GM12878 (cell line): ENCODE results near the gene FMNL3. TPM values are rescaled to one million over a fixed set of nuclear protein-coding genes. Genes with fewer than 3 reads are reported as not detected.
A peak's percentile ranks its signal among the peaks of the same experiment; 100 is the strongest.

Experiments used
- BMI1 ChIP-seq: fragments of 450-650 bp; IDR thresholded peaks from 2 replicates; pipeline ENCODE4 v1.6.1; 2016; ENCODE audit warnings: mild to moderate bottlenecking, moderate library complexity, borderline replicate concordance
- E4F1 ChIP-seq: fragments of 450-650 bp; IDR thresholded peaks from 2 replicates; pipeline ENCODE4 v1.6.1; 2018; ENCODE audit warnings: borderline replicate concordance, mild to moderate bottlenecking; ENCODE audit not compliant: partially characterized antibody
- EED ChIP-seq: sonication (generic); IDR thresholded peaks from 2 replicates; pipeline ENCODE4 v1.6.1; 2016; ENCODE audit warnings: antibody characterized with exemption, low read depth
- ETV6 ChIP-seq, 2 experiments: fragments of 450-650 bp in 1 of 2; IDR thresholded peaks in 1 of 2; conservative IDR thresholded peaks in 1 of 2; 2 replicates each; pipeline ENCODE4 v1.6.1; 2014; ENCODE audit warnings: antibody characterized with exemption in 1 of 2, borderline replicate concordance in 1 of 2, low read depth in 1 of 2, mild to moderate bottlenecking in 1 of 2, moderate library complexity in 1 of 2
- HDGF ChIP-seq: fragments of 450-650 bp; IDR thresholded peaks from 2 replicates; pipeline ENCODE4 v1.6.1; 2016; ENCODE audit warnings: antibody characterized with exemption
- JUNB ChIP-seq: IDR thresholded peaks from 2 replicates; pipeline ENCODE4 v1.6.1; 2016; ENCODE audit warnings: antibody characterized with exemption, mild to moderate bottlenecking
- KLF5 ChIP-seq: fragments of 450-650 bp; IDR thresholded peaks from 2 replicates; pipeline ENCODE4 v1.6.1; 2014; ENCODE audit warnings: mild to moderate bottlenecking; ENCODE audit not compliant: partially characterized antibody
- MYC ChIP-seq: IDR thresholded peaks from 2 replicates; pipeline ENCODE4 v1.6.1; 2011; ENCODE audit warnings: mild to moderate bottlenecking, low read length, moderate library complexity, inconsistent platforms; ENCODE audit not compliant: insufficient read depth, insufficient replicate concordance, insufficient read length, severe bottlenecking
- NFXL1 ChIP-seq: fragments of 450-650 bp; IDR thresholded peaks from 2 replicates; pipeline ENCODE4 v1.6.1; 2017; ENCODE audit warnings: antibody characterized with exemption, mild to moderate bottlenecking, borderline replicate concordance
- NRF1 ChIP-seq: conservative IDR thresholded peaks from 2 replicates; pipeline ENCODE4 v1.6.1; 2011; ENCODE audit warnings: mild to moderate bottlenecking, low read depth, low read length, improper control_type of control experiment
- POLR2A ChIP-seq: IDR thresholded peaks from 2 replicates; pipeline ENCODE4 v1.6.1; 2011; ENCODE audit warnings: low read depth, mild to moderate bottlenecking, low read length
- RUNX3 ChIP-seq: IDR thresholded peaks from 2 replicates; pipeline ENCODE4 v1.6.1; 2012; ENCODE audit warnings: low read length, inconsistent platforms
- SPI1 ChIP-seq: IDR thresholded peaks from 2 replicates; pipeline ENCODE4 v1.6.1; 2011; ENCODE audit warnings: low read depth, mild to moderate bottlenecking, low read length, moderate library complexity, borderline replicate concordance; ENCODE audit not compliant: insufficient read depth
- STAT1 ChIP-seq: fragments of 450-650 bp; conservative IDR thresholded peaks from 2 replicates; pipeline ENCODE4 v1.6.1; 2014; ENCODE audit warnings: antibody characterized with exemption, mild to moderate bottlenecking
- SUPT20H ChIP-seq: IDR thresholded peaks from 2 replicates; pipeline ENCODE4 v1.6.1; 2011; ENCODE audit warnings: low read depth, mild to moderate bottlenecking, low read length, moderate library complexity, borderline replicate concordance; ENCODE audit not compliant: control insufficient read depth
- ZNF217 ChIP-seq: fragments of 450-650 bp; IDR thresholded peaks from 2 replicates; pipeline ENCODE4 v1.6.1; 2017; ENCODE audit warnings: antibody characterized with exemption, mild to moderate bottlenecking
- ZNF687 ChIP-seq: fragments of 450-650 bp; IDR thresholded peaks from 2 replicates; pipeline ENCODE4 v1.6.1; 2017; ENCODE audit warnings: mild to moderate bottlenecking, moderate library complexity
- ZSCAN29 ChIP-seq: fragments of 450-650 bp; IDR thresholded peaks from 2 replicates; pipeline ENCODE4 v1.6.1; 2017; ENCODE audit warnings: mild to moderate bottlenecking, moderate library complexity
- polyA plus RNA-seq, 11 experiments: library from polyadenylated mRNA; depleted of rRNA in 4 of 11; unstranded in 6 of 11; stranded (reverse) in 5 of 11; fragments of >200 nt; fragmentation: Nextera tagmentation in 4 of 11; fragmentation: Illumina TruSeq in 1 of 11; extraction: Ambion mirVana in 4 of 11; extraction: Trizol in 1 of 11; gene quantifications; 1 replicate in 1 of 11; 2 replicates in 10 of 11; pipeline versions ENCODE4 v1.2.1 to v1.2.3, GENCODE V29; 2011 to 2016; ENCODE audit warnings: inconsistent platforms in 2 of 11, missing spikeins in 2 of 11, low read depth in 1 of 11
- total RNA-seq, 4 experiments: library from RNA; depleted of rRNA in 3 of 4; stranded (reverse); fragments of >200 nt in 3 of 4; fragmentation: Illumina TruSeq in 1 of 4; extraction: Trizol in 1 of 4; gene quantifications; 2 replicates each; pipeline versions ENCODE4 v1.2.1 to v1.2.3, GENCODE V29; 2013 to 2021
- TF ChIP-seq, protein P1 (sequence below): fragments of 450-650 bp; IDR thresholded peaks from 2 replicates; pipeline ENCODE4 v1.6.1; 2017; ENCODE audit warnings: mild to moderate bottlenecking

The FMNL3 gene
- total and polyA plus RNA-seq, 10 of the 15 experiments (the other 5 are each of a cell fraction or from before 2014, with no cell fraction given), result 3.0 to 64.9 (median 30.9) TPM

GRCh38 chr12:49740930-49741881 lies 34.0 kb upstream of the FMNL3 start, which contains the start of gene TMBIM6 (continued):
- TF ChIP-seq ZSCAN29, result no peak
- peak in 1 of 2 experiments; percentile 51; a peak in 1 of 4 replicates for TF ChIP-seq ETV6 (conservative IDR thresholded peaks at IDR 0.05 in 1 of 2, IDR thresholded peaks at IDR 0.05 in 1 of 2; ENCODE audit: borderline replicate concordance in 1 of 2, low read depth in 1 of 2)
- peak; percentile 68 for TF ChIP-seq E4F1
- no peak for TF ChIP-seq NFXL1
- no peak for TF ChIP-seq SUPT20H
- no peak for TF ChIP-seq EED
- TF ChIP-seq, protein P1, sequence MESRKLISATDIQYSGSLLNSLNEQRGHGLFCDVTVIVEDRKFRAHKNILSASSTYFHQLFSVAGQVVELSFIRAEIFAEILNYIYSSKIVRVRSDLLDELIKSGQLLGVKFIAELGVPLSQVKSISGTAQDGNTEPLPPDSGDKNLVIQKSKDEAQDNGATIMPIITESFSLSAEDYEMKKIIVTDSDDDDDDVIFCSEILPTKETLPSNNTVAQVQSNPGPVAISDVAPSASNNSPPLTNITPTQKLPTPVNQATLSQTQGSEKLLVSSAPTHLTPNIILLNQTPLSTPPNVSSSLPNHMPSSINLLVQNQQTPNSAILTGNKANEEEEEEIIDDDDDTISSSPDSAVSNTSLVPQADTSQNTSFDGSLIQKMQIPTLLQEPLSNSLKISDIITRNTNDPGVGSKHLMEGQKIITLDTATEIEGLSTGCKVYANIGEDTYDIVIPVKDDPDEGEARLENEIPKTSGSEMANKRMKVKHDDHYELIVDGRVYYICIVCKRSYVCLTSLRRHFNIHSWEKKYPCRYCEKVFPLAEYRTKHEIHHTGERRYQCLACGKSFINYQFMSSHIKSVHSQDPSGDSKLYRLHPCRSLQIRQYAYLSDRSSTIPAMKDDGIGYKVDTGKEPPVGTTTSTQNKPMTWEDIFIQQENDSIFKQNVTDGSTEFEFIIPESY, result no peak
- TF ChIP-seq MYC, result no peak
- TF ChIP-seq POLR2A, result peak; percentile 98
- TF ChIP-seq RUNX3, result peak; percentile 78
- TF ChIP-seq STAT1, result no peak
- peak; percentile 58 for TF ChIP-seq ZNF687
- peak; percentile 75; the same call in 1 of the 2 replicates for TF ChIP-seq SPI1
- peak; percentile 77 for TF ChIP-seq NRF1
- no peak for TF ChIP-seq ZNF217
- TF ChIP-seq BMI1, result no peak
- no peak for TF ChIP-seq KLF5
- TF ChIP-seq HDGF, result peak; percentile 68; the same call in 1 of the 2 replicates
- TF ChIP-seq JUNB, result no peak
